ENCODE data around the gene TANGO2. TPM values are rescaled to one million over a fixed set of nuclear protein-coding genes. Genes with fewer than 3 reads are reported as not detected.

The TANGO2 gene
- total and polyA plus RNA-seq, 9 of the 15 experiments (the other 6 are each of a cell fraction or from before 2014, with no cell fraction given): 15.5 to 94.9 (median 70.1) TPM

DNA sequence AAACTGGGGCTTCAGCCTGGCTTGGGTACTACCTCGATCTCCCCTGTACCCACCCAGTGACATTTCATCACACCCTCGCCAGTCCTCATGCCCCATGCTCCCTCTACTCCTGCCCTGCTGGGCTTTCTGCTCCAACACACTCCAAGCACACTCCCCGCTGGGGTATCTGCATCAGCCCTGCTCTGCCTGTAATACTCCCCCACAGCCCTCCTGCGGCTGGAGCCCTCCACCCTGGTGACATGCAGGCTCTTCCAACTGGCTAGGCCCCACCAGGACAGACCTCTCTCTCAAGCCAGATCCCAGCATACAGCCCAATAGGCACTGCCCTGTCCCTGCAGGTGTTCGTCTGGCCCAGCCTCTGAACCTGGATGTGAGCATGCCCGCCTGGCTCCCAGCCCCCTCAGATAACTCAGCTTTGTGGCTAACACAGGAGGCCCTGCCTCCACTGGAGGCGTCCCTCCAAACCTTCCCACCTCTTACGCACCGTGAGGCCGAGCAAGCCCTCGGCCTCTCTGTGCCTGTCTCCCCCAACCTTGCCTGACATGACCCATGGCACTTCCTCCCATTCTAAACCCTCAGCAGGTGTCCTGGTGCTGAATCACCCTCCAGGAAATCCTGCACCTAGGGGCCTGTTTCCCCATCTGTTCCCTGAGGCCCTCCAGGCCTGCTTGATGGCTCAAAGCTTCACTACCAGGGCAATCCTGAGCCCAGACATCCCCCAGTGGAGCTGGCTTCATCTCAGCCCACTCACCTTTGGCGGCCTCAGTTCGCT, 45.8 kb upstream of the TANGO2 start (continued):
- TF ChIP-seq, protein P1, sequence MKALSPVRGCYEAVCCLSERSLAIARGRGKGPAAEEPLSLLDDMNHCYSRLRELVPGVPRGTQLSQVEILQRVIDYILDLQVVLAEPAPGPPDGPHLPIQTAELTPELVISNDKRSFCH (CRISPR knock-in tag; IDR thresholded peaks at IDR 0.05): no peak
- TF ChIP-seq, protein P1 (tag; IDR thresholded peaks at IDR 0.05): peak; percentile 51
- TF ChIP-seq MYNN (IDR thresholded peaks at IDR 0.05): peak; percentile 75
- TF ChIP-seq MYNN (CRISPR knock-in tag; IDR thresholded peaks at IDR 0.05): no peak
- peak; percentile 29; the same call in 1 of the 2 replicates for TF ChIP-seq CC2D1A (IDR thresholded peaks at IDR 0.05)
- peak in 1 of 2 experiments; percentile 63; a peak in 2 of 4 replicates for TF ChIP-seq HDAC1 (IDR thresholded peaks at IDR 0.05)
- TF ChIP-seq MAFF (IDR thresholded peaks at IDR 0.05; ENCODE audit: low read length): peak; percentile 46; the same call in 1 of the 2 replicates
- peak in 1 of 2 experiments; percentile 24; a peak in 1 of 3 replicates for TF ChIP-seq CBX3 (IDR thresholded peaks at IDR 0.05; ENCODE audit: borderline replicate concordance in 1 of 2, low read length in 2 of 2)
- 0 out of 2 replicates have a peak, but pooled peaks have one; percentile 6 for TF ChIP-seq ATF4 (CRISPR knock-in tag; IDR thresholded peaks at IDR 0.05)
- TF ChIP-seq SMARCB1 (IDR thresholded peaks at IDR 0.05; ENCODE audit: insufficient read length, low read depth): no peak
- peak; percentile 53; the same call in 1 of the 2 replicates for TF ChIP-seq MTA2 (IDR thresholded peaks at IDR 0.05; ENCODE audit: low read depth)
- TF ChIP-seq, protein P2, sequence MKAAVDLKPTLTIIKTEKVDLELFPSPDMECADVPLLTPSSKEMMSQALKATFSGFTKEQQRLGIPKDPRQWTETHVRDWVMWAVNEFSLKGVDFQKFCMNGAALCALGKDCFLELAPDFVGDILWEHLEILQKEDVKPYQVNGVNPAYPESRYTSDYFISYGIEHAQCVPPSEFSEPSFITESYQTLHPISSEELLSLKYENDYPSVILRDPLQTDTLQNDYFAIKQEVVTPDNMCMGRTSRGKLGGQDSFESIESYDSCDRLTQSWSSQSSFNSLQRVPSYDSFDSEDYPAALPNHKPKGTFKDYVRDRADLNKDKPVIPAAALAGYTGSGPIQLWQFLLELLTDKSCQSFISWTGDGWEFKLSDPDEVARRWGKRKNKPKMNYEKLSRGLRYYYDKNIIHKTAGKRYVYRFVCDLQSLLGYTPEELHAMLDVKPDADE (conservative IDR thresholded peaks at IDR 0.05; ENCODE audit: control insufficient read depth, low read depth, low read length): 0 out of 2 replicates have a peak, but pooled peaks have one; percentile 46
- no peak for TF ChIP-seq HMG20A (CRISPR knock-in tag; conservative IDR thresholded peaks at IDR 0.05)
- peak; percentile 52 for TF ChIP-seq SAP30 (IDR thresholded peaks at IDR 0.05; ENCODE audit: borderline replicate concordance, insufficient read depth, low read depth, low read length, poor library complexity, severe bottlenecking)
- peak; percentile 36 for TF ChIP-seq SMARCC2 (IDR thresholded peaks at IDR 0.05; ENCODE audit: low read depth)
- TF ChIP-seq ARID3A (IDR thresholded peaks at IDR 0.05; ENCODE audit: borderline replicate concordance, low read depth, low read length): no peak
- no peak for TF ChIP-seq ZBTB17 (CRISPR knock-in tag; IDR thresholded peaks at IDR 0.05)
- TF ChIP-seq GABPB2 (CRISPR knock-in tag; conservative IDR thresholded peaks at IDR 0.05): peak; percentile 15; the same call in 1 of the 2 replicates
- 0 out of 4 replicates have a peak, but pooled peaks of 1 of the 2 experiments have one; percentile 21 for TF ChIP-seq ETV6 (IDR thresholded peaks at IDR 0.05; ENCODE audit: borderline replicate concordance in 1 of 2, low read depth in 2 of 2, low read length in 1 of 2)
- no peak for TF ChIP-seq ETV6 (CRISPR knock-in tag; IDR thresholded peaks at IDR 0.05; ENCODE audit: borderline replicate concordance)
- TF ChIP-seq ZNF699 (CRISPR knock-in tag; IDR thresholded peaks at IDR 0.05; ENCODE audit: insufficient replicate concordance): peak; percentile 4
- TF ChIP-seq KLF16 (IDR thresholded peaks at IDR 0.05): peak; percentile 83; the same call in 1 of the 2 replicates
- TF ChIP-seq SOX6 (IDR thresholded peaks at IDR 0.05): peak; percentile 7; the same call in 1 of the 2 replicates
- TF ChIP-seq ERF (CRISPR knock-in tag; IDR thresholded peaks at IDR 0.05): 0 out of 2 replicates have a peak, but pooled peaks have one; percentile 40
- 0 out of 2 replicates have a peak, but pooled peaks have one; percentile 6 for TF ChIP-seq PHB (CRISPR knock-in tag; IDR thresholded peaks at IDR 0.05)

All from K562 (cell line).